IMR-90 (cell line): ENCODE measurements around the gene CASTOR1. TPM values are rescaled to one million over a fixed set of nuclear protein-coding genes. Genes with fewer than 3 reads are reported as not detected.

Source experiments
- ATAC-seq: fragments of 200-7000 bp; cut with Tn5 transposase; 2 replicates; pipeline ENCODE4 v1.9.1; 2020; ENCODE audit warnings: low read depth, mild to moderate bottlenecking, moderate library complexity
- BruUV-seq: library from RNA; stranded (reverse); fragments of 400-500 nt; replicated peaks from 2 replicates; lab custom pipeline; 2021; lab: Mats Ljungman, UMichigan
- CTCF ChIA-PET: fragments of 300-600 bp; formaldehyde crosslinking; extraction: SDS; loops from one replicate; lab custom pipeline; 2021; ENCODE audit warnings: antibody characterized with exemption; lab: Yijun Ruan, JAX
- POLR2A ChIA-PET: fragments of 300-600 bp; sonication (Branson Sonifier 250); formaldehyde crosslinking; loops from one replicate; lab custom pipeline; 2022; ENCODE audit warnings: antibody characterized with exemption; ENCODE audit not compliant: unreplicated experiment; lab: Charles Lee
- DNase-seq: peaks from one replicate; pipeline ENCODE4 v3.0.0; 2013
- H2AFZ ChIP-seq: replicated peaks from 2 replicates; pipeline ENCODE3; 2013; ENCODE audit warnings: low read length, mild to moderate bottlenecking; ENCODE audit not compliant: poor library complexity
- H2AK5ac ChIP-seq: 2 replicates; pipeline ENCODE4 v1.6.1; 2013; ENCODE audit warnings: low read depth, low read length, inconsistent platforms
- H2AK9ac ChIP-seq: replicated peaks from 2 replicates; pipeline ENCODE3; 2013; ENCODE audit warnings: mild to moderate bottlenecking, low read depth, low read length, moderate library complexity; ENCODE audit not compliant: poor library complexity
- H2BK120ac ChIP-seq: 2 replicates; pipeline ENCODE4 v1.6.1; 2013; ENCODE audit warnings: low read depth, low read length, inconsistent platforms
- H2BK15ac ChIP-seq: 3 replicates; pipeline ENCODE4 v1.6.1; 2013; ENCODE audit warnings: low read depth, low read length, inconsistent platforms
- H2BK20ac ChIP-seq: 2 replicates; pipeline ENCODE4 v1.6.1; 2013; ENCODE audit warnings: low read depth, mild to moderate bottlenecking, inconsistent platforms, low read length, moderate library complexity
- H2BK5ac ChIP-seq: 2 replicates; pipeline ENCODE4 v1.6.1; 2013; ENCODE audit warnings: mild to moderate bottlenecking, low read depth, low read length, inconsistent platforms; ENCODE audit not compliant: poor library complexity, severe bottlenecking
- H3K14ac ChIP-seq: replicated peaks from 2 replicates; pipeline ENCODE4 v1.6.1; 2013; ENCODE audit warnings: low read depth, low read length, inconsistent platforms
- H3K18ac ChIP-seq: 2 replicates; pipeline ENCODE4 v1.6.1; 2013; ENCODE audit warnings: low read depth, low read length, control low read depth
- H3K23ac ChIP-seq: 2 replicates; pipeline ENCODE4 v1.6.1; 2013; ENCODE audit warnings: low read depth, low read length, inconsistent platforms
- H3K27ac ChIP-seq: 2 replicates; pipeline ENCODE4 v1.5.1; 2013; ENCODE audit warnings: mild to moderate bottlenecking, control low read depth, low read length; ENCODE audit not compliant: insufficient read depth
- H3K27me3 ChIP-seq: 2 replicates; pipeline ENCODE4 v1.6.1; 2013; ENCODE audit warnings: low read length; ENCODE audit not compliant: control insufficient read depth, insufficient read depth
- H3K36me3 ChIP-seq: 2 replicates; pipeline ENCODE4 v1.6.1; 2013; ENCODE audit warnings: low read length, mixed read lengths; ENCODE audit not compliant: control insufficient read depth, insufficient read depth
- H3K4ac ChIP-seq: 2 replicates; pipeline ENCODE4 v1.6.1; 2013; ENCODE audit warnings: low read depth, low read length, inconsistent platforms
- H3K4me1 ChIP-seq: 2 replicates; pipeline ENCODE4 v1.6.1; 2013; ENCODE audit warnings: low read length, mixed read lengths; ENCODE audit not compliant: control insufficient read depth, insufficient read depth
- H3K4me2 ChIP-seq: 2 replicates; pipeline ENCODE4 v1.6.1; 2013; ENCODE audit warnings: low read depth, mild to moderate bottlenecking, control low read depth, low read length, moderate library complexity
- H3K4me3 ChIP-seq: 2 replicates; pipeline ENCODE4 v1.5.1; 2013; ENCODE audit warnings: low read depth, mild to moderate bottlenecking, control low read depth, low read length, moderate library complexity; ENCODE audit not compliant: insufficient read depth
- H3K56ac ChIP-seq: 2 replicates; pipeline ENCODE4 v1.6.1; 2013; ENCODE audit warnings: low read length, inconsistent platforms; ENCODE audit not compliant: insufficient read depth; ENCODE audit errors: extremely low read depth
- H3K79me1 ChIP-seq, 2 experiments: 2 replicates each; pipeline ENCODE4 v1.6.1; 2013; ENCODE audit warnings: low read length in 2 of 2, inconsistent platforms in 1 of 2, low read depth in 1 of 2
- H3K9ac ChIP-seq: 2 replicates; pipeline ENCODE4 v1.6.1; 2013; ENCODE audit warnings: low read depth, low read length, control low read depth
- H3K9me1 ChIP-seq: 2 replicates; pipeline ENCODE4 v1.6.1; 2013; ENCODE audit warnings: low read length, inconsistent platforms; ENCODE audit not compliant: insufficient read depth
- H3K9me3 ChIP-seq: 2 replicates; pipeline ENCODE4 v1.6.1; 2013; ENCODE audit warnings: low read length; ENCODE audit not compliant: control insufficient read depth, insufficient read depth
- H4K20me1 ChIP-seq: 2 replicates; pipeline ENCODE4 v1.6.1; 2013; ENCODE audit warnings: low read length, inconsistent platforms; ENCODE audit not compliant: insufficient read depth
- H4K5ac ChIP-seq: 2 replicates; pipeline ENCODE4 v1.6.1; 2013; ENCODE audit warnings: mild to moderate bottlenecking, low read depth, low read length, control low read depth
- H4K8ac ChIP-seq, 2 experiments: 2 replicates each; pipeline ENCODE4 v1.6.1; 2013; ENCODE audit warnings: low read depth in 2 of 2, low read length in 2 of 2, control low read depth in 1 of 2, inconsistent platforms in 1 of 2
- H4K91ac ChIP-seq: 2 replicates; pipeline ENCODE4 v1.6.1; 2013; ENCODE audit warnings: low read depth, low read length, inconsistent platforms; ENCODE audit not compliant: insufficient read depth
- BHLHE40 ChIP-seq: fragments of 150-350 bp; IDR thresholded peaks from 2 replicates; pipeline ENCODE4 v1.6.1; 2016; ENCODE audit warnings: mild to moderate bottlenecking, low read depth, low read length
- CEBPB ChIP-seq: IDR thresholded peaks from 2 replicates; pipeline ENCODE4 v1.6.1; 2012; ENCODE audit warnings: low read depth, low read length, improper control_type of control experiment
- CHD1 ChIP-seq: IDR thresholded peaks from 2 replicates; pipeline ENCODE4 v1.6.1; 2012; ENCODE audit warnings: low read depth, low read length, improper control_type of control experiment
- CTCF ChIP-seq: conservative IDR thresholded peaks from 2 replicates; pipeline ENCODE4 v1.5.1; 2012; ENCODE audit warnings: mild to moderate bottlenecking, low read depth, low read length, improper control_type of control experiment
- ELK1 ChIP-seq: fragments of 150-350 bp; IDR thresholded peaks from 2 replicates; pipeline ENCODE4 v1.6.1; 2016; ENCODE audit warnings: low read depth, mild to moderate bottlenecking, low read length, moderate library complexity, borderline replicate concordance
- FOS ChIP-seq: fragments of 150-350 bp; IDR thresholded peaks from 2 replicates; pipeline ENCODE4 v1.6.1; 2016; ENCODE audit warnings: low read depth, low read length
- MAFK ChIP-seq: IDR thresholded peaks from 2 replicates; pipeline ENCODE4 v1.6.1; 2012; ENCODE audit warnings: low read depth, low read length, improper control_type of control experiment
- MAZ ChIP-seq: IDR thresholded peaks from 2 replicates; pipeline ENCODE4 v1.6.1; 2012; ENCODE audit warnings: low read depth, mild to moderate bottlenecking, low read length, improper control_type of control experiment, moderate library complexity, borderline replicate concordance
- MXI1 ChIP-seq: IDR thresholded peaks from 2 replicates; pipeline ENCODE4 v1.6.1; 2012; ENCODE audit warnings: low read depth, mild to moderate bottlenecking, low read length, moderate library complexity, borderline replicate concordance
- NFE2L2 ChIP-seq: fragments of 150-350 bp; IDR thresholded peaks from 2 replicates; pipeline ENCODE4 v1.6.1; 2016; ENCODE audit warnings: low read depth, mild to moderate bottlenecking, low read length
- POLR2A ChIP-seq: IDR thresholded peaks from 2 replicates; pipeline ENCODE4 v1.6.1; 2012; ENCODE audit warnings: mild to moderate bottlenecking, low read depth, low read length
- RAD21 ChIP-seq: IDR thresholded peaks from 2 replicates; pipeline ENCODE4 v1.6.1; 2012; ENCODE audit warnings: low read length, improper control_type of control experiment
- RCOR1 ChIP-seq: IDR thresholded peaks from 2 replicates; pipeline ENCODE4 v1.6.1; 2012; ENCODE audit warnings: mild to moderate bottlenecking, low read length, improper control_type of control experiment; ENCODE audit not compliant: insufficient replicate concordance
- RFX5 ChIP-seq: IDR thresholded peaks from 2 replicates; pipeline ENCODE4 v1.8.0; 2012; ENCODE audit warnings: low read depth, mild to moderate bottlenecking, low read length, moderate library complexity
- SMC3 ChIP-seq: fragments of 150-350 bp; IDR thresholded peaks from 2 replicates; pipeline ENCODE4 v1.6.1; 2016; ENCODE audit warnings: low read depth, mild to moderate bottlenecking, antibody characterized with exemption, low read length, moderate library complexity
- USF2 ChIP-seq: fragments of 150-350 bp; IDR thresholded peaks from 2 replicates; pipeline ENCODE4 v1.6.1; 2017; ENCODE audit warnings: mild to moderate bottlenecking, antibody characterized with exemption, low read length, low read depth
- WGBS, 2 experiments: methylation state at CpG; one replicate each; pipeline versions ENCODE4 v1.1.5 to v1.1.7; 2013; ENCODE audit warnings: missing lambda C conversion rate in 2 of 2; ENCODE audit not compliant: insufficient read length in 1 of 2; ENCODE audit errors: extremely low coverage in 2 of 2; 5-methylcytosine and 5-hydroxymethylcytosine counted together
- dilution Hi-C: fragments of 300-500 bp; cut with HindIII; formaldehyde crosslinking; loops from one replicate; pipeline ENCODE4 v1.14.3; 2018; ENCODE audit warnings: low sequenced_read_pairs; ENCODE audit not compliant: unreplicated experiment
- in situ Hi-C: fragments of 300-500 bp; cut with MboI; formaldehyde crosslinking; loops from 3 replicates; pipeline ENCODE4 v1.14.3; 2019; ENCODE audit warnings: low sequenced_read_pairs, inconsistent platforms, mixed read lengths
- intact Hi-C: fragments of 100-400 bp; cut with micrococcal nuclease; formaldehyde crosslinking; loops from 2 replicates; pipeline ENCODE4 v1.10.0; 2022
- polyA plus RNA-seq, 3 experiments: library from polyadenylated mRNA; depleted of rRNA; stranded (reverse); fragments of >200 nt; gene quantifications; 2 replicates each; pipeline ENCODE4 v1.2.3, GENCODE V29; 2012; ENCODE audit warnings: low replicate concordance in 1 of 3
- total RNA-seq: library from RNA; depleted of rRNA; stranded (reverse); fragments of >200 nt; gene quantifications from 2 replicates; pipeline ENCODE4 v1.2.3, GENCODE V29; 2012

Gene CASTOR1
- total and polyA plus RNA-seq, 2 of the 4 experiments (the other 2 are of a cell fraction), result 10.6 to 23.5 TPM

GRCh38 chr22:30320021-30320556, 30.8 kb upstream of the CASTOR1 start:
- no peak overlapping the region for H4K5ac ChIP-seq
- ATAC-seq (no peak), DNase-seq (no peak)
- no peak overlapping the region for H2BK120ac ChIP-seq
- H3K4me2 ChIP-seq, result no peak overlapping the region
- H3K23ac ChIP-seq, result no peak overlapping the region
- TF ChIP-seq CHD1 (no peak), MAFK (no peak), USF2 (no peak), RFX5 (no peak), SMC3 (no peak), BHLHE40 (no peak), POLR2A (no peak), NFE2L2 (no peak), MAZ (no peak), ELK1 (no peak), RAD21 (no peak), FOS (no peak), CTCF (no peak), CEBPB (no peak), RCOR1 (no peak), MXI1 (no peak)
- H2BK20ac ChIP-seq, result no peak overlapping the region
- H3K36me3 ChIP-seq, result peaks cover 18% of the 10 kb centered on the region
- peaks cover 67% of the 10 kb centered on the region for H3K9me1 ChIP-seq
- no peak overlapping the region for H3K27ac ChIP-seq
- WGBS, 2 experiments, result 100% methylated on average over 1 of the region's 3 CpGs; no CpG with 5 or more reads in 1 of the 2 experiments
- no peak overlapping the region for H3K9ac ChIP-seq
- BruUV-seq, result no TSS peak
- ChIA-PET POLR2A (no interaction called here), CTCF (no interaction called here)
- no peaks in the 10 kb centered on the region for H3K27me3 ChIP-seq
- H3K18ac ChIP-seq, result no peak overlapping the region
- no peaks in the 10 kb centered on the region for H3K9me3 ChIP-seq
- H2AK9ac ChIP-seq, result no peak overlapping the region
- peaks cover 47 to 96% of the 10 kb centered on the region in 2 experiments for H3K79me1 ChIP-seq
- no peak overlapping the region for H4K8ac ChIP-seq
- in situ Hi-C loops (no loop called here), dilution Hi-C loops (no loop called here), intact Hi-C loops (no loop called here)
- no peak overlapping the region for H3K4me3 ChIP-seq
- no peak overlapping the region for H3K4ac ChIP-seq
- H2AFZ ChIP-seq, result no peak overlapping the region
- H2AK5ac ChIP-seq, result peak overlapping the region; percentile 20; the same call in 1 of the 2 replicates
- no peak overlapping the region for H3K56ac ChIP-seq
- H3K14ac ChIP-seq, result no peak overlapping the region
- no peak overlapping the region for H4K91ac ChIP-seq
- H2BK5ac ChIP-seq, result no peak overlapping the region
- peaks cover 42% of the 10 kb centered on the region for H3K4me1 ChIP-seq
- peaks cover 86% of the 10 kb centered on the region for H4K20me1 ChIP-seq
- H2BK15ac ChIP-seq, result no peak overlapping the region
